Sigmoid colon (tissue), 7 donors: ENCODE measurements around the gene IL24. TPM values are rescaled to one million over a fixed set of nuclear protein-coding genes. Genes with fewer than 3 reads are reported as not detected.

Experiments used
- DNase-seq: peaks from one replicate; pipeline ENCODE4 v3.0.0-alpha.2; 2019
- H3K27ac ChIP-seq, 4 donors: fragments of 200-600 bp; sonication (generic); one replicate each; pipeline ENCODE4 v1.5.1; 2016 to 2019; ENCODE audit warnings: mild to moderate bottlenecking in 1 of 4
- H3K27me3 ChIP-seq, 3 donors: fragments of 200-600 bp; sonication (generic); one replicate each; pipeline ENCODE4 v1.5.1; 2019; ENCODE audit warnings: mild to moderate bottlenecking in 1 of 3
- H3K36me3 ChIP-seq, 4 donors: fragments of 200-600 bp; sonication (generic); one replicate each; pipeline ENCODE4 v1.5.1; 2016 to 2019
- H3K4me1 ChIP-seq, 4 donors: fragments of 200-600 bp; sonication (generic); one replicate each; pipeline ENCODE4 v1.5.1; 2017 to 2019
- H3K4me3 ChIP-seq, 4 donors: fragments of 200-600 bp; sonication (generic); one replicate each; pipeline ENCODE4 v1.5.1; 2017 to 2019; ENCODE audit warnings: mild to moderate bottlenecking in 2 of 4, moderate library complexity in 1 of 4
- H3K9me3 ChIP-seq, 4 donors: fragments of 200-600 bp in 3 of 4; sonication (generic) in 3 of 4; one replicate each; pipeline versions ENCODE4 v1.5.1 to v1.6.1; 2013 to 2019
- EP300 ChIP-seq, 4 donors: sonication (generic); formaldehyde crosslinking; IDR thresholded peaks; one replicate each; pipeline ENCODE4 v1.6.1; 2017; ENCODE audit warnings: antibody characterized with exemption in 4 of 4
- POLR2A ChIP-seq, 2 donors: fragments of 450-650 bp; IDR thresholded peaks; one replicate each; pipeline ENCODE4 v1.6.1; 2016; ENCODE audit warnings: antibody characterized with exemption in 2 of 2, mild to moderate bottlenecking in 2 of 2, moderate library complexity in 2 of 2
- POLR2AphosphoS5 ChIP-seq, 4 donors: sonication (generic); formaldehyde crosslinking; IDR thresholded peaks; one replicate each; pipeline ENCODE4 v1.6.1; 2017; ENCODE audit warnings: antibody characterized with exemption in 4 of 4
- WGBS, 2 donors: extraction: QIAGEN DNeasy Blood & Tissue Kit; methylation state at CpG; one replicate each; pipeline ENCODE4 v1.1.7; 2013; 5-methylcytosine and 5-hydroxymethylcytosine counted together
- intact Hi-C: fragments of 100-400 bp; cut with DNase I; formaldehyde crosslinking; loops from one replicate; pipeline ENCODE4 v1.15.1; 2023
- polyA plus RNA-seq, 3 donors: library from polyadenylated mRNA; stranded (reverse); fragments of 200-250 nt; gene quantifications; one replicate each; pipeline ENCODE4 v1.2.3, GENCODE V29; 2013
- total RNA-seq, 4 donors: library from RNA; depleted of rRNA; stranded (reverse); fragments of >200 nt; gene quantifications; one replicate each; pipeline ENCODE4 v1.1.0, GENCODE V29; 2016
- TF ChIP-seq, protein P1 (sequence below), 4 experiments: fragments of 450-650 bp in 3 of 4; fragments of 200-600 bp in 1 of 4; IDR thresholded peaks; one replicate each; pipeline ENCODE4 v1.5.1; 2016 to 2019; ENCODE audit warnings: antibody characterized with exemption in 4 of 4, mild to moderate bottlenecking in 3 of 4, moderate library complexity in 2 of 4
- donor health status: healthy with polysubstance abuse.
- donor health status: Bipolar disorder and iron deficiency.
- donor health status: healthy.

The IL24 gene
- total and polyA plus RNA-seq, 7 donors: 0.36 to 0.46 TPM; not detected in 5

DNA sequence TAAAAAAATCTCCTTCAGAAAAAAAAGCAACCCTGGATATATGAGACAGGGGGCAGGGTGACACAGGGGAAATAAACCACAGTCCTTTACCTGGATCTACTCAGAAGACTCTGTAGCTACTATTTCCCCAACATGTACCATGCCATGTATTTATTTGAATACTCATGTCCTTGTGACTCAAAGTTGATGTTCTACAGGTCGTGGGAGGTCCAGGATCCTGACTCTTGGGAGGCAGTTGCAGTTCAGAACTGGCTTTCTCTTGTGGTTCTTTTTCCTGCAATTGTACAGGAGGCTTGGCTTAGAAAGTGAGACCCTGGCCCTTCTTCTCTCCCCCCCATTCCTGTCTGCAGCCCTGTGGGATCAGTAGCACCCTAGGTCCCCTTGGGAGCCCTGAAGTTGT, 5.8 kb upstream of the IL24 start:
- no peak for DNase-seq

GRCh38 chr1:206892351-206892984, 4.8 kb upstream of the IL24 start:
- H3K4me3 ChIP-seq: no peak overlapping the region
- H3K27me3 ChIP-seq: no peaks in the 10 kb centered on the region
- no peak overlapping the region for H3K27ac ChIP-seq
- WGBS, 2 donors: 84 to 85% methylated on average over 3 of the region's 3 CpGs
- H3K36me3 ChIP-seq: no peaks in the 10 kb centered on the region
- TF ChIP-seq EP300 (IDR thresholded peaks at IDR 0.05): no peak
- TF ChIP-seq POLR2A (IDR thresholded peaks at IDR 0.05): no peak
- no peak for TF ChIP-seq POLR2AphosphoS5 (IDR thresholded peaks at IDR 0.05)
- TF ChIP-seq, protein P1, sequence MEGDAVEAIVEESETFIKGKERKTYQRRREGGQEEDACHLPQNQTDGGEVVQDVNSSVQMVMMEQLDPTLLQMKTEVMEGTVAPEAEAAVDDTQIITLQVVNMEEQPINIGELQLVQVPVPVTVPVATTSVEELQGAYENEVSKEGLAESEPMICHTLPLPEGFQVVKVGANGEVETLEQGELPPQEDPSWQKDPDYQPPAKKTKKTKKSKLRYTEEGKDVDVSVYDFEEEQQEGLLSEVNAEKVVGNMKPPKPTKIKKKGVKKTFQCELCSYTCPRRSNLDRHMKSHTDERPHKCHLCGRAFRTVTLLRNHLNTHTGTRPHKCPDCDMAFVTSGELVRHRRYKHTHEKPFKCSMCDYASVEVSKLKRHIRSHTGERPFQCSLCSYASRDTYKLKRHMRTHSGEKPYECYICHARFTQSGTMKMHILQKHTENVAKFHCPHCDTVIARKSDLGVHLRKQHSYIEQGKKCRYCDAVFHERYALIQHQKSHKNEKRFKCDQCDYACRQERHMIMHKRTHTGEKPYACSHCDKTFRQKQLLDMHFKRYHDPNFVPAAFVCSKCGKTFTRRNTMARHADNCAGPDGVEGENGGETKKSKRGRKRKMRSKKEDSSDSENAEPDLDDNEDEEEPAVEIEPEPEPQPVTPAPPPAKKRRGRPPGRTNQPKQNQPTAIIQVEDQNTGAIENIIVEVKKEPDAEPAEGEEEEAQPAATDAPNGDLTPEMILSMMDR (IDR thresholded peaks at IDR 0.05): no peak
- peaks cover 0 to 5% (median 0%) of the 10 kb centered on the region in 4 donors for H3K4me1 ChIP-seq
- DNase-seq: no peak
- H3K9me3 ChIP-seq: no peaks in the 10 kb centered on the region
- intact Hi-C loops: no loop called here

More for the DNA sequence above, 5.8 kb upstream of the IL24 start:
- TF ChIP-seq POLR2AphosphoS5 (IDR thresholded peaks at IDR 0.05) (no peak), EP300 (IDR thresholded peaks at IDR 0.05) (no peak), POLR2A (IDR thresholded peaks at IDR 0.05) (no peak)
- TF ChIP-seq, protein P1 (IDR thresholded peaks at IDR 0.05): no peak
- intact Hi-C loops: no loop called here
- H3K4me1 ChIP-seq: peaks cover 0 to 5% (median 0%) of the 10 kb centered on the region in 4 donors
- H3K9me3 ChIP-seq: no peaks in the 10 kb centered on the region
- WGBS, 2 donors: 80 to 85% methylated on average over 1 of the region's 1 CpG
- no peak overlapping the region for H3K27ac ChIP-seq
- no peaks in the 10 kb centered on the region for H3K27me3 ChIP-seq
- no peak overlapping the region for H3K4me3 ChIP-seq
- H3K36me3 ChIP-seq: no peaks in the 10 kb centered on the region

DNA sequence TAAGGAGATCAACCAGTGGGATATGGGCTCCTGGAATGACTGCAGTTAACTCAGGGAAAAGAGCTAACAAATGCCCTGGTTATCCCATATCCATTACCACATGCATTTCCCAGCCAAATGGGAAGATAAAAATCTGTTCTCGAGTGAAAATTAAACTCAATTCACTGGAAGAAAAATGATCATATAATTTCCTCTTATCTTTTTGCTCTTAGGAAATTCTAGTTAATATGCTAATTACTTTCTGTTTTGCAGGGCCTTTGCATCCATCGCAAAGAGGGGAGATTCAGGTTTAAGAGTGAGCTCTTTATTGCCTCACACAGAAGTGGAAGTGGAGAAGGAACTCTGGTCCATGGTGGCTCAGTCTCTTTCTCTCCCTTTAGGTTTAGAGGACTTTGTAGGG, 3.9 kb upstream of the IL24 start:
- TF ChIP-seq EP300 (IDR thresholded peaks at IDR 0.05) (no peak), POLR2AphosphoS5 (IDR thresholded peaks at IDR 0.05) (no peak), POLR2A (IDR thresholded peaks at IDR 0.05) (no peak)
- TF ChIP-seq, protein P1 (IDR thresholded peaks at IDR 0.05): no peak
- WGBS, 2 donors: 71 to 77% methylated on average over 2 of the region's 2 CpGs
- intact Hi-C loops: no loop called here
- no peak overlapping the region for H3K4me3 ChIP-seq
- DNase-seq: no peak
- H3K27ac ChIP-seq: no peak overlapping the region
- H3K36me3 ChIP-seq: no peaks in the 10 kb centered on the region
- H3K4me1 ChIP-seq: peaks cover 0 to 5% (median 0%) of the 10 kb centered on the region in 4 donors
- H3K27me3 ChIP-seq: no peaks in the 10 kb centered on the region
- no peaks in the 10 kb centered on the region for H3K9me3 ChIP-seq

GRCh38 chr1:206895325-206895724, 1.9 kb upstream of the IL24 start:
- no peak overlapping the region for H3K27ac ChIP-seq

More at GRCh38 chr1:206895325-206895724, 1.9 kb upstream of the IL24 start:
- TF ChIP-seq POLR2A (IDR thresholded peaks at IDR 0.05): no peak
- no peak for TF ChIP-seq EP300 (IDR thresholded peaks at IDR 0.05)
- TF ChIP-seq, protein P1 (IDR thresholded peaks at IDR 0.05): no peak
- no peak for TF ChIP-seq POLR2AphosphoS5 (IDR thresholded peaks at IDR 0.05)
- no peaks in the 10 kb centered on the region for H3K36me3 ChIP-seq
- H3K4me3 ChIP-seq: no peak overlapping the region
- no peak for DNase-seq
- peaks cover 0 to 3% (median 0%) of the 10 kb centered on the region in 4 donors for H3K4me1 ChIP-seq
- H3K9me3 ChIP-seq: no peaks in the 10 kb centered on the region
- intact Hi-C loops: no loop called here
- WGBS, 2 donors: 44 to 68% methylated on average over 3 of the region's 3 CpGs
- H3K27me3 ChIP-seq: no peaks in the 10 kb centered on the region
